IPS DF 4.7 (cell line): Measurements from ENCODE around the gene PTPRH.
"Not testable (repeated sequence)": the region's sequence is repeated elsewhere in the genome, so short reads cannot be mapped to it uniquely, and the experiment has no call there.

Experiments used
- DNase-seq: peaks from one replicate; pipeline ENCODE4 v3.0.0-alpha.2; 2013; ENCODE audit warnings: low spot score; ENCODE audit errors: extremely low read depth

PTPRH gene

DNA sequence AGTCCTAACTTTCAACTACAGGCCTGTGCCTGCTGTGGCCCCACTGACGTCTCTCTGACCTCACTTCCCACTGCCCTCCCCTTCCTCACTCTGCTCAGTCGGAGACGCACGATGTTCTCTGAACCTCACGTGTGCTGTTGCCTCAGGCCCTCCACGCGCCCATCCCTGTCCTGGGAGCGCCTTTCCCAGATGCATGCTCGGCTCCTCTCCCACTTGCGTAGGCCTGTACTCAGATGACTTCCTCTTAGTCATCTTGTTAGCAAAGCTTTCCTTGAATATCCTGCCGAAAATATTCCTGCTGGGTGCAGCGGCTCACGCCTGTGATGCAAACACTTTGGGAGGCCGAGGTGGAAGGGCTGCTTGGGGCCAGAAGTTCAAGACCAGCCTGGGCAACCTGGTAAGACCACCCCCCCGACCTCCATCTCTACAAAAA is 19.9 kb downstream of the PTPRH start:
- DNase-seq = no peak

DNA sequence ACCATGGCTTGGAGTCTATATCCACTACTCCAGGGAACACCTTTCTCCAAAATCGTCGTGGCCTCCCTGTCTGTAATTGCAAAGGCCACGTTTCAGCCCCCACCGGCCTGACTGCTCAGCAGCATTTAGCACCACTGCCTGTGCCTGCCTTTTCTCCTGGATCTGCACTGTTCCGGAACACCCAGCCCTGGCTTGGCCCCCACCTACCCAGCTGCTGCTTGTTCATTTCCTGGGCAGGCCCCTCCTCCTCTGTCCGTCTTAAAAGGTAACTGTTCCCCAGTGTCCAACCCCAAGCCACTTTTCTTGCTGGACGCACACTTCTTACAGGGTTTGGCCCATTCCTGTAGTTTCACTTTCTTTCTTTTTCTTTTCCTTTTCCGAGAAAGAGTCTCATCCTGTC is 20.7 kb downstream of the PTPRH start:
- no peak for DNase-seq

- DNase-seq = no peak
These were observed 23.2 kb downstream of the PTPRH start for GRCh38 chr19:55186080-55186479.

- DNase-seq = no peak
These were observed 27.6 kb downstream of the PTPRH start for GRCh38 chr19:55181740-55182139.

GRCh38 chr19:55179606-55180484 is 29.5 kb downstream of the PTPRH start, which contains the start of gene SYT5:
Gene SYT5, minus strand, starts transcription at chr19:55180289. Its CDS starts 1,248 bp downstream, at chr19:55179041.
- DNase-seq = no peak

DNA sequence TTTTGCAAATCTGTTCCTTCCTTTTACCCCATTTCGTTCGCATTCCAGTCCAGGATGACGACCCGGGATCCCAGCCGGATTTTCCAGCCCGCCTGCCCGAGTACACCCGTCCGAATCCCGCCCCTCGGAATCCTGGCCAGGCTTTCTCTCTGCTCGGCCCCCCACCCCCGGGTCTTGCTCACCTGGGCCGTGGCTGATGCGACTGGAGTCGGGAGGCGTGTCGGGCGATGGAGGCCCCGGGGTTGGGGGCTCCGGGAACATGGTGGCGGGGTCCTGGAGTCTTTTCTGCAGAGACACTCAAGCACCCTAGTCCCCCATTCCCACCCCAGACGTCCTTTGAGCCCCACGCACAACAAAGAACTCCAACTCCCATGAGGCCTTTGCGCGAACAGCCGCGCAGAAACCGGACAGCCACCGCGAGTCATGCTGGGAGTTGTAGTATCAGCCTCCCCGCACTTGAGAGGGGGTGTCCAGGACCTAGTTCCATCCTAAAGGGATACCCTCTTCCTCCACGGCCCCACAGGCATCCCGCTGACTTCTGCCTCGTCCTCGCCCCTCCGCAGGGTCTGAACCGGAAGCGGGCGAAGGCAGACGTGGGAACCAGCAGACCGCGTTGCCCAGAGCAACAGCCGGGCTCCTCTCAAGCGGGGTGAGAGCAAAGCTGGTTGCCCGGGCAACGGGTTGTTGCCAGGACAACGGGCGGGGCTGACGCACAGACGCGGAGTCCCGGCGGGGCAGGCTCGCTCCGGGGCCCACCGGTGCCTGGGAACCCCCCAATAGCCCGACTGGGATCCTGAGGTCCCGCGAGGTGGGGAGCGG is 30.3 kb downstream of the PTPRH start:
- no peak for DNase-seq

- no peak for DNase-seq
These were observed 33.2 kb downstream of the PTPRH start for GRCh38 chr19:55176076-55176475.

DNA sequence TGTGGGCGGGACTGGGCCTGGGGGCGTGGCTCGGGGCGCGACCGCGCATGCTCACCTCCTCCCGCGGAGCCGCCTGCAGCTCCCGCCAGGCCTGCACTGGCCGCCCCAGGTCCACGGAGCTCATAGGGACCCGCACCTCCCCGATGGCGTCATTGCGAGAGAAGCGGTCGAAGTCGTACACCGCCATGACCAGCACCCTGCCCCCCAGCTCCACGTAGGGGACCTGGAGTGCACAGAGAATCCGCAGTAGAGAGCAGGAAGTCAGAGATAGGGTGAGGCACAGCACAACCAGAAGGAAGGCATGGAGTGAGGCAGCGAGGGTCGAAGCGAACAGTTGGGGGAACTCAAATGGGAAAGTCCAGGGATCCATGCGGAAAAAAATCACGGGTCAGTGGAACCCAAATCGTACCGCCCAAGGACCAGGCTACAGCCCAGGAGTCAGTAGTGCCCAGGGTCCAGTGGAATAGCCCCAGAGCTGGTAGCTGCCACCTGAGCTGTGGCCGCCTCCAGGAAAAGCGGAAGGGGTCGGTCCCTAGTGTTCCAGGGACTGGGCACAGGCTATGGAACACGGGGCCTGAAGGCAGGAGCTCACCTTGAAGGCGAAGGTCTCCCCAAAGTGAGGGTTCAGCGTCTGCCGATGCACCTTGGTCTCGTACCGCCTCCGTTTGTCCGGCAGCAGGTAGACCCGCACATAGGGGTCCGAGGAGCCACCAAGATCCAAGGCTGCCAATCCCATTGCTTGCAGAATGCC is 34.0 kb downstream of the PTPRH start:
- no peak for DNase-seq

- no peak for DNase-seq
These were observed 34.7 kb downstream of the PTPRH start for GRCh38 chr19:55174425-55175116.

- no peak for DNase-seq
These were observed 35.4 kb downstream of the PTPRH start for GRCh38 chr19:55173714-55174409.

DNA sequence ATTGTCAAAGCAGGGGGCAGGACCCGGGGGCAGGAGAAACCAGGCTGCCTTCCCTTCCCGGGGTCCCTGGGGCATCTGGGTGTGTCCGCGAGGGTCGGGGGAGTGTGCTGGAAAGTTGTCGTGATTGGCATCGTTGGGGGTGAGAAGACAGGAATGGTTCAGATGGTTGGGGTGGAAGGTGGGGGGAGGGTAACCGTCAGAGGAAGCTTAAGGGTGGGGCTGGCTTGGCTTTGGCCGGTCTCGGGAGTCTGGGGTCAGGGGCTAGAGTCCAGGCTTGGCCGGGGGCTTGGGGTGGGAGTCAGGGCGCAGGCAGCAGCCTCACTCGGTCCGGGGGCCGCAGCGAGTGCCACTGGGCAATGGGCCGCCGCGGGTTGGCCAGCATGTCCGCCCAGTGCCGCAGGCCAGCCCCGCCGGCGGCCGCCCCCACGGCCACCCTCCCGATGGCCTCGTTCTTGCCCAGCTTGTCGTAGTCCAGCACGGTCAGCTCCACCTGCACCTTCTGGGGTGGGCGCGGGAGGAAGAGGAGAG is 36.1 kb downstream of the PTPRH start:
- DNase-seq = no peak

DNA sequence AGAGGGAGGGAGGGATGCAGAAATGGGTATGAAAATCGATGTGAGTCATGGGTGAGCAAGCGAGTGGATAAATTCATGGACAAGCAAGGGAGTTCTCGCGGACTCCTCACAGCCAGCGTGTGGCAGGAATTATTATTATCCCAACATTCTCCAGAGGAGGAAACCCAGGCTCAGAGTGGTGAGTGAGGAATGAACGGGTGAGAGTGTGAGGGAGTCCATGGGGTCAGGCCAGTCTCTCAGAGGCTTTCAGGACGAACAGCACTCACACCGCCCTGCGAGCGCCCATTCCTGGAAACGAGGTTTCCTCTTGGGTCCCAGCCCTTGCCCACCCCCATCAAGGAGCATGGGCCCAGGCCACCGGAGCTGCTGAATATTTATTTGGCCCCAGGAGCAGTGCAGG is 36.6 kb downstream of the PTPRH start:
- no peak for DNase-seq

DNA sequence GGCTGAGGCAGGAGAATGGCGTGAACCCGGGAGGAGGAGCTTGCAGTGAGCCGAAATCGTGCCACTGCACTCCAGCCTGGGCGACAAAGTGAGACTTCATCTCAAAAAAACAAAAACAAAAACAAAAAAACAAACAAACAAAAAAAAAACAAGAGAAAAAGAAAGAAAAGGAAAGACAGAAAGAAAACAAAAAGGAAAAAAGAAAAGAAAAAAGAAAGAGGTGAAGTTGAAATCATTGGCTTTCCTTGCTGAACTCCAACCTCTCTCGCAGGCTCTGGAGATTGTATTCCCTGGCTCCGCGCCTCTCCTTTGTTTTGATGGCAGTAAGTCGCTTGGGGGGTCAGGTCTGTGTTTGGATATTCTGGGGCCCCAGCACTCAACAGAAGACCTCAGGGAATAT is 37.0 kb downstream of the PTPRH start:
- not testable (repeated sequence) for DNase-seq

DNA sequence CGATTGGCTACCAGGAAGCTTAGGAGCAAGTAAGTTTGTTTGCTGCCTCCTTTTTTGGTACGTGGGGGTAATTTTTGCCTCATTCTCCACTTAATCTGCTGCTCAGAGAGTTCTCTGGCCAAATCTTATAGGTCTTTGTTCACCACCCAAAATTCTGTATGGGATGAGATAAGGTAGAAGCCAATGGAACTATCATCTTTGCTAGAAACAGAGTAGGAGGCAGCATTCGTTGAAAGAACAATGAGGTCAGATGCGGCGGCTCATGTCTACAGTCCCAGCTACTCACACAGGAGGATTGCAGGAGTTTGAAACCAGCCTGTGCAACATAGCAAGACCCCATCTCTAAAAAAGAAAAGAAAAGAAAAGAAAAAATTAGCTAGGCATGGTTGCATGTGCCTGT is 37.9 kb downstream of the PTPRH start:
- no peak for DNase-seq

- DNase-seq = no peak
These were observed 40.2 kb downstream of the PTPRH start for GRCh38 chr19:55169136-55169535.

- no peak for DNase-seq
These were observed 42.6 kb downstream of the PTPRH start, which contains the start of gene DNAAF3 for GRCh38 chr19:55166530-55167268. Gene DNAAF3, minus strand, starts transcription at chr19:55166613. Its CDS starts 200 bp downstream, at chr19:55166413.

GRCh38 chr19:55165952-55166529 is 43.3 kb downstream of the PTPRH start:
- DNase-seq = no peak

DNA sequence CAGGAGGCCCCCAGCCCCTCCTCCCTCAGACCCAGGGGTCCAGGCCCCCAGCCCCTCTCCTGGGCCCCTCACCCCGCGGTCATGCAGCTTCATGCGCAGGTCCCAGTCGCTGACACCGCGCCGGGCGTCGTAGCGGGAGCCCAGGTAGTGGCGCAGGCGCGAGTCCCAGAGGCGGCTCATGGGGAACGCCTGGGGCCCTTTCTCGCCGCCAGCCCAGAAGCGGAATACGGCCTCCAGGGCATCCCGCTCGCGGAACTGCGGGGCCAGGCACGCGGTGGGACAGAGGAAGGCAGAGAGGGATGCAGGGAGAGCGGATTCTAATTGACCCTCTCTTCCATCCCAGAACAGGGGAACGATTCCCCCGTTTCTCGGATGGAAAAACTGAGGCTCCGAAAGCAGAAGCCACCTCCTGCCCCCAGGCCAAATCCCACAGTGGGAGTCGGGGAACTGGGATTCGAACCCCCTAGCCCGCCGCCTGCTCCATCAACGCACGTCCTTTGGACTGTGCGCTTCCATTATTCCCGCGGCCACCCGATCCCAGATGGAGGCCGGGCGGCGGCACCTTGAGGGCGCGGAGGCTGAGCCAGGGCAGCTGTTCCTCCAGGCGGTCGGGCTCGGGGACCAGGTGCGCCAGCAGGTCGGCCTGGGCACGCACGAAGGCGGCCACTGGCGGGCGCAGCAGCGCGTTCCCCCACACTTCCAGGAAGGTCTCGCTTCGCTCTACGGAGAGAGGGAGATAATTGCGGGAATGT is 47.6 kb downstream of the PTPRH start:
- no peak for DNase-seq
